GM19452 (cell line): ENCODE data around the gene PKP4.
"Not testable (repeated sequence)": the region's sequence is repeated elsewhere in the genome, so short reads cannot be mapped to it uniquely, and the experiment has no call there.

Experiments
- ATAC-seq: cut with Tn5 transposase; IDR thresholded peaks from one replicate; pipeline ENCODE4 v1.9.1; 2021; ENCODE audit not compliant: unreplicated experiment

PKP4 gene

DNA sequence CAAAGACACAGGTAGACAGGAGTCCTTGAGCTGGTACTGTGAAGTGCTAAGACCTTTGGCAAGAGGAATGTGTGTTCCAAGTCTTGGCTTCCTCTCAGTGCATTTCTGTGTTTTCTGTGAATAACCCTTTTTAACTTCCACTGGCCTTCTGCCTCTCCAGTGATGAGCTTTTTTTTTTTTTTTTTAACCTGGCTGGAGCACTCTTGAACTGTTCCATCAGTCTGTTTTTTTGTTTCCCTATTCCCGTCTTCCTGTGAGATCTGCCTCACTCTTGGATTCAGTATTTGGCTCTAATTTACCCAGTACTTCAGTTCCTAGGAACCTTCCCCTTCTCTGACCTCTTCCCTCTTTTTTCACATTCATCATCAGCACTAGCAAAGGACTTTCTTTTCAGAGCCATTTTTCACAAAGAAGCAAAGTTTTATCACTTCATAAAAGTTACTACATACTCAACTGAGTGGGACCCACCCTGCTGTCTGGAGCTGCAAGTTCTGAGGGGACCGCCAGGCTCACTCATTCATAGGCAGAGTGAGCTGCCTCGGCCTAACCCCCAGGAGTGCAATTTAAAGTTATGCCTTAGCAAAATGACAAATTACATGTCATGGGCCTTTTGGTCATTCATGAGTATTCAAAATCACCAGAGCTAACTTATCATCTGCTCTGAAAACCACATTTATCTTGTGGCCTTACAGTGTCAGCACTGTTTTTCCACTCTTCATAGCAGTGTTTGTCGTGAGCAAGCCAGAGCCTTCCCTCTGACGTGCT is 211.4 kb downstream of the PKP4 start:
- ATAC-seq: no peak

DNA sequence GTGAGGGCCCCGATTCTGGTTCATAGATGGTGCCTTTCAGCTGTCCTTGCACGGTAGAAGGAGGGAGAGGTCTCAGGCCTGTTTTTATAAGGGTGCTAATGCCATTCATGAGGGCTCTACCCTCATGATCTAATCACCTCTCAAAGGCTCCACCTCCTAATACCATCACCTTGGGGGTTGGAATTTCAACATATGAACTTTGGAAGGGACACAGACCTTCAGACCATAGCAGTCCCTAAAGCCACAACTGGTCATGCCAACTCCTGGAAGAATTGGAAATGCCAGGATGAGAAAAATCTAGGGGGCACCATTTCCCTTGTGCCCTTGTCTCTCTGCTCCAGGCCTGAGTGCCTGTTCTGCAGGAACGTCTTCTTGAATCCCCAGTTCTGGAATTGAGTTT is 213.5 kb downstream of the PKP4 start:
- ATAC-seq: no peak

GRCh38 chr2:158671360-158672245 is 214.9 kb downstream of the PKP4 start:
- no peak for ATAC-seq

- ATAC-seq: no peak
Measured at GRCh38 chr2:158676295-158676694, 219.5 kb downstream of the PKP4 start.

GRCh38 chr2:158676696-158677095 is 219.9 kb downstream of the PKP4 start:
- ATAC-seq: no peak

GRCh38 chr2:158677542-158677941 is 220.8 kb downstream of the PKP4 start:
- no peak for ATAC-seq

DNA sequence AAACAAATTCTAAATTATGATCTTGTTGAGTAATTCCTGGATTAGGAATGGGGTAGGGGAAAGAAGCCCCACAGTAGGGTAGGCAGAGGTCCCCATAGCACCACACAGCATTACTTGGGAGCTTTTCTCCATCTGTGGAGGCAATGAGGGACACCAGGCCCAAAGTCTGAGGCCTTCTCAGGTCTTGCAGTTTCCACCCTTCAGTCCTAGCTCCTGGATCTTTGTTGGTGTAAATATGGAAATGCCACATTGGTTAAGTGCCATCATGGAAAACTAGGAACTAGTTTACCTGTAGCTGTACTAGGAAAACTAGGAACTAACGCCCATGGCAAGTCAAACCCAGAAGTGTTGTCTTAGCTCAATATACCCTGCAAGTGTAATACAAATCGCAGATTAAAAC is 225.1 kb downstream of the PKP4 start:
- ATAC-seq: no peak

GRCh38 chr2:158685646-158686045 is 228.9 kb downstream of the PKP4 start:
- ATAC-seq: no peak

DNA sequence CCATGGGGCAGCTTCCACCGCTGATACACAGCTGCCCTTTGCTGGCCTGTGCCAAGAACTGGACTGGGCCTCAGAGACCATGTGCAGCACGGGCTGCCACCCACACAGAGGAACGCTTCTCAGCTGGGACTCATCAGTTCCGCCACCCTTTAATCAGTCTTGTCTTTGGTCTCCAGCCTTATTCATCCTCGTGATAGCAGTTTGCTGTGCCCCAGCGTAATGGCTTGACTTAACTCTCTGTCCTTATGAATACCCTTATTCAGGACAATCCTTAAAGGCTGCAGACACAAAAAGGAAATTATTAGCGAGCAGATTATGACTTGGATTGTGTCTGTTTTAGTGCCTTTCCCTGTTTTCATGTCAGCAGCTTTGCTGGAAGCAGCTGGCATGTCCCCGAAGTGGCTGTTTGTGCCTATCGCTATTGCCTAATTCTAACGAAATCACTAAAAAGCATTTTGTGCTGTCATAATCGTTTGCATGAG is 229.5 kb downstream of the PKP4 start:
- ATAC-seq: no peak

GRCh38 chr2:158687315-158687714 is 230.6 kb downstream of the PKP4 start:
- ATAC-seq: no peak

- no peak for ATAC-seq
Measured at GRCh38 chr2:158688721-158689120, 232.0 kb downstream of the PKP4 start.

DNA sequence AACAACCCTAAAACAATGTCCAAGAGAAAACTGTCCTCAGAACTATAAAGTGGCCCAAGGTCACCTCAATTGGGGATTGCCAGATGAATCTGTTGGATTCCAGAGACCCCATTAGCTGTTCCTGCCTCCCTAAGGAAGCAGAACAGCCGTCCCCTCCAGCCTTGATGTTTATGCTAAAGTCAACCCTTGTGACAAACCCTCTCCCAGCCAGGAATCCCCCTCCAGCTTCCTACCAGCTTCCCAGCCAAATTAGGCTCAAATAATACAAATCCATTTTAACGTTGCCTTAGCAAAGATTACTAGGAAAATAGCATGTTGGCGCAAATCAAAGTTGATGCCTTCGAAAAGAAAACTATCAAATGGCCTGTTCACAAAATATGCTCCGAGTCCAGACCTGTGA is 232.6 kb downstream of the PKP4 start:
- no peak for ATAC-seq

DNA sequence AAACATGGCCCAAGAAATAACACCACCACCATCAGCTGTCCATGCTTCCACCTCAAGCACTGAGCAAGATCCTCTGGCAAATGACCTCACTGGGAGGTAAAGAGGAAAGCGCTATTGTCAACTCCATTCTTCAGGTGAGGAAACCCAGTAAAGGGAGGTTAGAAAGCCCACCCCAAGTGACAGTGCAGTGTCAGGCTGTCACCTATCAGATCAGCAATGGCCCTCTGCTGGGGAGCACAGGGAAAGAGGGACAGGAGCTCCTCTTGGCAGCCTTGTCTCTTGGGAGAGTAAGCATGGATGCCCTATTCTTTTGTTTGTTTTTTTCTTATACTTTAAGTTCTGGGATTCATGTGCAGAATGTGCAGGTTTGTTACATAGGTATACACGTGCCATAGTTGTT is 234.1 kb downstream of the PKP4 start:
- ATAC-seq: no peak

- no peak for ATAC-seq
Measured at GRCh38 chr2:158691619-158692018, 234.9 kb downstream of the PKP4 start.

DNA sequence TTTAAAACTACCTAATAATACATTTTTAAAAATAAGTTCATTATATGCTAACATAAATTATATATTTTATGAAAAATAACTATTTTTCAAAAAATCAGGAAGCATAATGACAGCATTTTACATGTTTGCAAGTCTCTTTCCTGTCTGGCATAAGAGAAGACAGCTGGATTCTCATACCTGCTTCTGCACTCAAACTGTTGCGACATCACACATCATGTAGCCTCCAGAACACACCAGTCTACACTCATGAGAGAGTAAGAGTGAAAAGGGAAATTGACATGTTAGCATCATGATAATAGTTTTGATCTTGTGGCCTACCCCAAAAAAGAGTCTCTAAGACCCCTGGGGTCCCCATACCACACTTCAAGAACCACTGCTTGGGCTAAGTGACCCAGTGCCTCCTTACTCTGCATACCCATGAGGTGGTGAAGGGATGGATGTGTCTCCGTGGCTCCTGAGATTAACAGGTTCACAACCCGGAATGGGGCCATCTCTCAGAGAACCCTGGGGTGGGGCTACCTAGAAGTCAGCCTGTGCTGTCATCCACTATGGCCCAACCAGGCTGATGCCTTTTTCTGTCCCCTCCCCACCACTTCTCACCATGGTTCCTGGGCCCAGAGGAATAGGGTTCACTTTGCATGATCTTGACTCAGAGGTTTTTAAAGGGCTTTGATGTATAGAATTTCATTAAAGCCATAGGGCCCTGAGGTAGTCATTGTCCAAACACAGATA is 235.8 kb downstream of the PKP4 start:
- no peak for ATAC-seq

DNA sequence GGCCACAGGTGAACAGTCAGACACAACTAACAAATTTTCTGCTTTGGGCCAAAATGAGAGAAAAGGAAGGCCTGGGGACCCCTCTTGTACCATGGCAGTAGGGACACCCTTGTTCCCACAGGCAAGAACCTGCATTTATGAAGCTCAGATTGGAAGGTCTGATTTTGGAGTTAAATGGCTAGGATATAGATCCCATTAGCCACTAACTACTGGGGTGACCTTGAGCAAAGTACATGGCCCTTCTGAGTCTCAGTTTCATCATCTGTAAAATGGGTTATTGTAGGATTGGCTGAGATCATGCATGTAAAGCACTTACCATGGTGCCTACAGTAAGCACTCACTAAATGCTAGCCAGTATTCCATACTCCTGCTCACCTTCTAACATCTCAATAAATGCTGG is 236.7 kb downstream of the PKP4 start:
- no peak for ATAC-seq

DNA sequence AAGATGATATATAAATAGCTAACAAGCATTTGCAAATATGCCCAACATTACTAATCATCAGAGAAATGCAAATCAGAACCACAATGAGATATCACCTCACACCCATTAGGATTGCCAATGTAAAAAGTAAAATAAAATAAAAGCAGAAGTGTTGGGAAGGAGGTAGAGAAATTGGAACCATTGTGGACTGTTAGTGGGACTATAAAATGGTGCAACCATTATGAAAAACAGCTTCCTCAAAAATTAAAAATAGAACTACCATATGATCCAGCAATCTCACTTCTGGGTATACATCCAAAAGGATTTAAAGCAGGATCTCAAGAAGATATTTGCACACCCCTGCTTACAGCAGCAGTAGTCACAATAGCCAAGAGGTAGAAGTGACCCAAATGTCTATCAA is 238.6 kb downstream of the PKP4 start:
- no peak for ATAC-seq

DNA sequence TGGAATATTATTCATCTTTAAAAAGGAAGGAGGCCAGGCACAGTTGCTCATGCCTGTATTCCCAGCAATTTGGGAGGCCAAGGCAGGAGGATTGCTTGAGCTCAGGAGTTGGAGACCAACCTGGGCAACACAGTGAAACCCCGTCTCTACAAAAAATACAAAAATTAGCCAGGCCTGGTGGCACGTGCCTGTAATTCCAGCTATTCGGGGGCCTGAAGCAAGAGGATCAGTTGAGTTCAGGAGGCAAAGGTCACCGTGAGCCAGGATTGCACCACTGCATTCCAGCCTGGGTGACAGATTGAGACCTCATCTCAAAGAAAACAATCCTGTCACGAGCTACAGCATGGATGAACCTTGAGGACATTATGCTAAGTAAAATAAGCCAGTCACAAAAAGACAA is 239.0 kb downstream of the PKP4 start:
- not testable (repeated sequence) for ATAC-seq

- ATAC-seq: no peak
Measured at GRCh38 chr2:158699323-158699722, 242.6 kb downstream of the PKP4 start.

GRCh38 chr2:158701101-158701500 is 244.3 kb downstream of the PKP4 start:
- no peak for ATAC-seq

- ATAC-seq: no peak
Measured at GRCh38 chr2:158702740-158703139, 246.0 kb downstream of the PKP4 start.
